HepG2 (cell line): Measurements from ENCODE around the gene MIA2. TPM values are rescaled to one million over a fixed set of nuclear protein-coding genes. Genes with fewer than 3 reads are reported as not detected.

Experiments used
- ARNT2 ChIP-seq: sonication (generic); formaldehyde crosslinking; IDR thresholded peaks from 2 replicates; pipeline ENCODE4 v1.8.0; 2022; ENCODE audit warnings: mild to moderate bottlenecking, low read depth, missing genetic modification reagents, moderate library complexity
- BRF2 ChIP-seq: sonication (generic); formaldehyde crosslinking; IDR thresholded peaks from 2 replicates; pipeline ENCODE4 v1.8.1; 2022; ENCODE audit warnings: mild to moderate bottlenecking, missing genetic modification reagents
- ESRRA ChIP-seq: sonication (generic); formaldehyde crosslinking; IDR thresholded peaks from 2 replicates; pipeline ENCODE4 v1.5.1; 2020; ENCODE audit warnings: mild to moderate bottlenecking, low read depth, missing genetic modification reagents
- FOXP4 ChIP-seq: sonication (generic); formaldehyde crosslinking; IDR thresholded peaks from 2 replicates; pipeline ENCODE4 v1.4.0; 2020; ENCODE audit warnings: missing genetic modification reagents
- MEIS1 ChIP-seq: sonication (generic); formaldehyde crosslinking; IDR thresholded peaks from 2 replicates; pipeline ENCODE4 v1.9.0; 2021; ENCODE audit warnings: mild to moderate bottlenecking, missing genetic modification reagents, moderate library complexity, borderline replicate concordance
- MYNN ChIP-seq: sonication (generic); formaldehyde crosslinking; IDR thresholded peaks from 2 replicates; pipeline ENCODE4 v1.4.0; 2020; ENCODE audit warnings: mild to moderate bottlenecking, low read depth, missing genetic modification reagents
- NONO ChIP-seq, 2 experiments: fragments of 450-650 bp in 1 of 2; sonication (generic) in 1 of 2; formaldehyde crosslinking in 1 of 2; IDR thresholded peaks in 1 of 2; conservative IDR thresholded peaks in 1 of 2; 2 replicates each; pipeline versions ENCODE4 v1.6.1 to v1.8.0; 2017 to 2022; ENCODE audit warnings: mild to moderate bottlenecking in 1 of 2, missing genetic modification reagents in 1 of 2, moderate library complexity in 1 of 2
- NR2F2 ChIP-seq: IDR thresholded peaks from 2 replicates; pipeline ENCODE4 v1.6.1; 2012; ENCODE audit warnings: low read depth, inconsistent platforms, borderline replicate concordance
- PCBP2 ChIP-seq: fragments of 200-400 bp; formaldehyde crosslinking; optimal IDR thresholded peaks from 2 replicates; pipeline ENCODE3; 2018; ENCODE audit warnings: low read length, low read depth; ENCODE audit not compliant: poor library complexity, severe bottlenecking
- REPIN1 ChIP-seq: sonication (generic); formaldehyde crosslinking; IDR thresholded peaks from 2 replicates; pipeline ENCODE4 v1.8.0; 2022; ENCODE audit warnings: missing genetic modification reagents, low read depth, mild to moderate bottlenecking, borderline replicate concordance
- SMAD9 ChIP-seq: sonication (generic); formaldehyde crosslinking; IDR thresholded peaks from 2 replicates; pipeline ENCODE4 v1.5.1; 2020; ENCODE audit warnings: mild to moderate bottlenecking, missing genetic modification reagents
- SOX13 ChIP-seq, 3 experiments: fragments of 450-650 bp in 1 of 3; sonication (generic) in 1 of 3; formaldehyde crosslinking in 1 of 3; IDR thresholded peaks in 2 of 3; conservative IDR thresholded peaks in 1 of 3; 2 replicates each; pipeline versions ENCODE4 v1.5.0 to v1.6.1; 2016 to 2020; ENCODE audit warnings: antibody characterized with exemption in 1 of 3, mild to moderate bottlenecking in 1 of 3, missing compliant biosample characterization in 1 of 3, missing genetic modification reagents in 1 of 3, moderate library complexity in 1 of 3
- SP140L ChIP-seq: sonication (generic); formaldehyde crosslinking; IDR thresholded peaks from 2 replicates; pipeline ENCODE4 v1.4.0; 2020; ENCODE audit warnings: missing genetic modification reagents, borderline replicate concordance
- SSRP1 ChIP-seq: IDR thresholded peaks from 2 replicates; pipeline ENCODE4 v1.6.1; 2016; ENCODE audit warnings: control low read depth
- TEAD2 ChIP-seq: sonication (generic); formaldehyde crosslinking; IDR thresholded peaks from 2 replicates; pipeline ENCODE4 v1.9.0; 2021; ENCODE audit warnings: missing genetic modification reagents
- ZBTB7A ChIP-seq: sonication (generic); formaldehyde crosslinking; IDR thresholded peaks from 2 replicates; pipeline ENCODE4 v1.8.0; 2022; ENCODE audit warnings: mild to moderate bottlenecking, missing genetic modification reagents
- ZKSCAN5 ChIP-seq: sonication (generic); formaldehyde crosslinking; IDR thresholded peaks from 2 replicates; pipeline ENCODE4 v1.5.1; 2020; ENCODE audit warnings: mild to moderate bottlenecking, missing genetic modification reagents
- ZNF264 ChIP-seq: sonication (generic); formaldehyde crosslinking; IDR thresholded peaks from 2 replicates; pipeline ENCODE4 v1.4.0; 2020; ENCODE audit warnings: missing genetic modification reagents
- ZNF770 ChIP-seq: sonication (generic); formaldehyde crosslinking; IDR thresholded peaks from 2 replicates; pipeline ENCODE4 v1.5.0; 2020; ENCODE audit warnings: mild to moderate bottlenecking, missing genetic modification reagents
- ZSCAN30 ChIP-seq: sonication (generic); formaldehyde crosslinking; IDR thresholded peaks from 2 replicates; pipeline ENCODE4 v1.5.0; 2020; ENCODE audit warnings: mild to moderate bottlenecking, missing genetic modification reagents
- polyA plus RNA-seq, 8 experiments: library from polyadenylated mRNA; depleted of rRNA in 3 of 8; stranded (reverse) in 7 of 8; unstranded in 1 of 8; fragments of >200 nt; fragmentation: Illumina TruSeq in 4 of 8; extraction: Trizol in 4 of 8; gene quantifications; 2 replicates each; pipeline versions ENCODE4 v1.2.1 to v1.2.3, GENCODE V29; 2011 to 2016; ENCODE audit warnings: low read depth in 4 of 8, missing spikeins in 1 of 8, mixed read lengths in 1 of 8; ENCODE audit not compliant: insufficient read depth in 1 of 8
- total RNA-seq, 5 experiments: library from RNA; depleted of rRNA; stranded (reverse); fragments of >200 nt; fragmentation: Illumina TruSeq; extraction: Trizol; gene quantifications; 2 replicates each; pipeline ENCODE4 v1.2.3, GENCODE V29; 2016; ENCODE audit warnings: low read depth in 1 of 5
- TF ChIP-seq, protein P1 (sequence below): IDR thresholded peaks from 2 replicates; pipeline ENCODE4 v1.6.1; 2016; ENCODE audit warnings: low read depth

Gene MIA2
- total and polyA plus RNA-seq, 2 of the 13 experiments (the other 11 are each of a cell fraction or from before 2014, with no cell fraction given) = 134 to 158 TPM

DNA sequence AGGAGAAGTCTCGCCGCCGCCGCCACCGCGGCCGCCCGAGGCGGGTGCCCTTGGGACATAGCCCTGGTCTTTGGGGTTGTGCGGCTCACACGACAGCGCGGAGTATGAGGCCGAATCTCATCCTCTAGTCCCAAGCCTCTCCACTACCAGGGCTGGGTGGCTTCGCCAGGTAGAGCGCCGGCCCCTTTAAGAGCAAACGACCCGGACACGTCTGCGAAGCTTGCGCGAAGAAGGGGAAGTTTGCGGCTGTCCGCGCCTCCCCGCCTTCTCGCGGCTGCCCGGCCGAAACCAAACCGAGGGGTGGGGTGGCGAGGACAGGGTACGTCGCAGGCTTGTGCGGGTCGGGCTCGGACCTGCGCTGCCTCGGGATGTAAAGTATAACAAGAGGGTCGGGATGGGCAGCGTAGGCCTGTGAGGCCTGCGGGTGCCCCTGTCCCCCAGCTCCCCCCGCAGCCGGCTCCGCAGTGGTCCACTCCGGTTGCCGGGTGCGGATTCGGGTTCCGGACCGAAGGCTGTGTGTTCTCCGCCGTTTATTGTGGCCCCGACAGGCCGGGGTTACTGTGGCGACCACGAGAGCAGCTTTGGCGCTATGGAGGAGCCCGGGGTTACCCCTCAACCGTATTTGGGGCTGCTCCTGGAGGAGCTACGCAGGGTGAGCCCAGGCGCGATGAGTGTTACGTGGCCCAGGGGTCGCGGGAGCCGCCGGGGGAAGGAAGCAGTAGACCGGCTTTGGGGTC, 33.3 kb downstream of the MIA2 start (continued):
- TF ChIP-seq, protein P1, sequence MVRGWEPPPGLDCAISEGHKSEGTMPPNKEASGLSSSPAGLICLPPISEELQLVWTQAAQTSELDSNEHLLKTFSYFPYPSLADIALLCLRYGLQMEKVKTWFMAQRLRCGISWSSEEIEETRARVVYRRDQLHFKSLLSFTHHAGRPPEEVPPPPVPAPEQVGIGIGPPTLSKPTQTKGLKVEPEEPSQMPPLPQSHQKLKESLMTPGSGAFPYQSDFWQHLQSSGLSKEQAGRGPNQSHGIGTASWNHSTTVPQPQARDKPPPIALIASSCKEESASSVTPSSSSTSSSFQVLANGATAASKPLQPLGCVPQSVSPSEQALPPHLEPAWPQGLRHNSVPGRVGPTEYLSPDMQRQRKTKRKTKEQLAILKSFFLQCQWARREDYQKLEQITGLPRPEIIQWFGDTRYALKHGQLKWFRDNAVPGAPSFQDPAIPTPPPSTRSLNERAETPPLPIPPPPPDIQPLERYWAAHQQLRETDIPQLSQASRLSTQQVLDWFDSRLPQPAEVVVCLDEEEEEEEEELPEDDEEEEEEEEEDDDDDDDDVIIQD (CRISPR knock-in tag) = no peak
- no peak for TF ChIP-seq PCBP2
- TF ChIP-seq SSRP1 (CRISPR knock-in tag) = peak; percentile 93
- peak; percentile 92 for TF ChIP-seq SMAD9
- peak; percentile 91 for TF ChIP-seq MYNN (CRISPR knock-in tag)
- TF ChIP-seq REPIN1 (CRISPR knock-in tag) = peak; percentile 88
- peak; percentile 48; the same call in 1 of the 2 replicates for TF ChIP-seq TEAD2 (CRISPR knock-in tag)
- peak; percentile 32 for TF ChIP-seq ZKSCAN5
- TF ChIP-seq ZSCAN30 (CRISPR knock-in tag) = peak; percentile 64; the same call in 1 of the 2 replicates
- peak; percentile 80 for TF ChIP-seq ZNF264
- TF ChIP-seq ZNF770 (CRISPR knock-in tag) = peak; percentile 89
- TF ChIP-seq ARNT2 (CRISPR knock-in tag) = peak; percentile 92
- no peak for TF ChIP-seq NONO (IDR thresholded peaks at IDR 0.05)
- peak; percentile 98 for TF ChIP-seq NONO (CRISPR knock-in tag; conservative IDR thresholded peaks at IDR 0.05)
- peak; percentile 90; the same call in 1 of the 2 replicates for TF ChIP-seq BRF2 (CRISPR knock-in tag)
- no peak; the same call in 1 of the 2 replicates for TF ChIP-seq NR2F2
- peak; percentile 86; the same call in 1 of the 2 replicates for TF ChIP-seq ZBTB7A (CRISPR knock-in tag)
- TF ChIP-seq FOXP4 = peak; percentile 58; the same call in 1 of the 2 replicates
- TF ChIP-seq SP140L (CRISPR knock-in tag) = peak; percentile 31; the same call in 1 of the 2 replicates
- peak; percentile 30; the same call in 1 of the 2 replicates for TF ChIP-seq SOX13 (IDR thresholded peaks at IDR 0.05)
- peak in 1 of 2 experiments; percentile 61; a peak in 3 of 4 replicates for TF ChIP-seq SOX13 (CRISPR knock-in tag; conservative IDR thresholded peaks at IDR 0.05 in 1 of 2, IDR thresholded peaks at IDR 0.05 in 1 of 2)
- TF ChIP-seq ESRRA (CRISPR knock-in tag) = 0 out of 2 replicates have a peak, but pooled peaks have one; percentile 6
- peak; percentile 81; the same call in 1 of the 2 replicates for TF ChIP-seq MEIS1
